ENCODE results near the gene SYT13.

Gene SYT13

GRCh38 chr11:45285930-45286632, at the start of gene SYT13:
SYT13 (minus strand) TSS chr11:45286341; CDS start chr11:45286207, 134 bp downstream.
- peak in 35 of 56 donors; percentile 6 to 62 (median 30) for DNase-seq

- DNase-seq: no peak
These were observed 49.3 kb upstream of the SYT13 start for GRCh38 chr11:45335434-45335833.

- DNase-seq: no peak
These were observed 48.7 kb upstream of the SYT13 start for GRCh38 chr11:45334836-45335235.

- DNase-seq: no peak
These were observed 48.3 kb upstream of the SYT13 start for GRCh38 chr11:45334410-45334809.

GRCh38 chr11:45333001-45333971, 47.1 kb upstream of the SYT13 start:
- peak in 6 of 56 donors; percentile 6 to 34 (median 15) for DNase-seq

- peak in 9 of 56 donors; percentile 5 to 63 (median 10) for DNase-seq
These were observed 46.3 kb upstream of the SYT13 start for GRCh38 chr11:45332276-45332934.

- DNase-seq: no peak
These were observed 45.7 kb upstream of the SYT13 start for GRCh38 chr11:45331839-45332238.

- no peak for DNase-seq
These were observed 42.6 kb upstream of the SYT13 start for GRCh38 chr11:45328726-45329125.

GRCh38 chr11:45324459-45324858, 38.3 kb upstream of the SYT13 start:
- DNase-seq: no peak

GRCh38 chr11:45323601-45324249, 37.6 kb upstream of the SYT13 start:
- DNase-seq: no peak

GRCh38 chr11:45322891-45323600, 36.9 kb upstream of the SYT13 start:
- DNase-seq: peak in 3 of 56 donors; percentile 13 to 22 (median 18)

GRCh38 chr11:45322111-45322705, 36.1 kb upstream of the SYT13 start:
- DNase-seq: no peak

- DNase-seq: no peak
These were observed 35.5 kb upstream of the SYT13 start for GRCh38 chr11:45321669-45322068.

GRCh38 chr11:45321031-45321595, 35.0 kb upstream of the SYT13 start:
- no peak for DNase-seq

GRCh38 chr11:45320371-45320770, 34.2 kb upstream of the SYT13 start:
- no peak for DNase-seq

GRCh38 chr11:45319077-45319476, 32.9 kb upstream of the SYT13 start:
- no peak for DNase-seq

- no peak for DNase-seq
These were observed 32.4 kb upstream of the SYT13 start for GRCh38 chr11:45318516-45318915.

GRCh38 chr11:45316258-45316657, 30.1 kb upstream of the SYT13 start:
- DNase-seq: no peak

GRCh38 chr11:45314900-45315299, 28.8 kb upstream of the SYT13 start:
- DNase-seq: no peak
